GM19238 (cell line): ENCODE results near the gene LRRK1.
A peak's percentile ranks its signal among the peaks of the same experiment; 100 is the strongest.

Experiments
- DNase-seq: peaks from one replicate; pipeline ENCODE4 v3.0.0; 2011; ENCODE audit warnings: low spot score; ENCODE audit not compliant: insufficient read length

The LRRK1 gene

DNA sequence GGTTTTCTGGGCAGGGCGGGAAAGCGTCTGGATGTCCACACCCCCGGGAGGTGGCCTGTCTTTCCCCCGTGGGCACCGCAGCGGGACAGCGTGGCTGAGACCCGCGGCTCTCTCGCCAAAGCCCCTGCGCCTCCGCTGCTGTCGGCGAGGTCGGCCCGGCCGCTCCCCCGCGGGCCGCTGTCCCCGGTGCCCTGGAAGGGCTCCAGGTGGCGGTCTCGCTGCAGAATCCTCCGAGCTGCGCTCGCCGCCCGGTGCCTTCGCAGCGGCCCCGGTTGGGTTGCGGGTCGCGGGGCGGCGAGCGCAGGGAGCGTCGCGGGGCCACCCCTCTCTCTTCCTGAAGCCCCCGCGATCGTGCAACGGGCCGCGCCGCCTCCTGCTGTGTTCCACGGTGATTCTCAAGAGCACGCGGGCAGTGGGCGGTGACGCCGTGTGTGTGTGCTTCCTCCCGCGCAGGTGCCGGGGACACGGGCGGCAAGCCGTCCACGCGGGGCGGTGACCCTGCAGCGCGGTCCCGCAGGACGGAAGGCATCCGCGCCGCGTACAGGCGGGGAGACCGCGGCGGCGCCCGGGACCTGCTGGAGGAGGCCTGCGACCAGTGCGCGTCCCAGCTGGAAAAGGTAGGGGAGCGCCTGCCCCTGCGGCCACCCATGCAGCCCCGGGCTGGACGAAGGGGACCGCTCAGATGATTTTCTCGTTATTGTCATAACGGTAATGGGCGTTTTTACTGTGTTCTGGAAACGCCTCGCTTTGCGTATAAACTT lies 54.4 kb downstream of the LRRK1 start:
- peak; percentile 32 for DNase-seq

DNA sequence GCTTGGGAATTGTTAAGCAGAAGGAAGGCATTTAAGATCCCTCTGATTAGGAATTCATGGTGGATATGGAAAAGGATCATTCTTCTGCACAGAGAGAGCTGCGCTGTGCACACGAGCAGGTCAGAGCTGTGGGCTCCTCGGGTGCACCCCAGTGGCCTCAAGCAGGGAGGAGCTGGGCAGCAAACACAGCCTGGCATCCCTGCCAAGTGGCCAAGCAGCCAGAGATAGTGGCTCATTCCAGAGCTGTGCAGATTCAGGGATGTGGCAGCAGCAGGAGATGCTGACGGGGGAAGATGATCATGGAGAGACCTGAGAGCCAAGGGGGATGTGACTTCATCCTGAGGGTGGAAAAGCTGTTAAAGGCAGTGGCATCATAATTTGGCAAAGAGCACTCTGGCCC lies 55.9 kb downstream of the LRRK1 start:
- DNase-seq: no peak

DNA sequence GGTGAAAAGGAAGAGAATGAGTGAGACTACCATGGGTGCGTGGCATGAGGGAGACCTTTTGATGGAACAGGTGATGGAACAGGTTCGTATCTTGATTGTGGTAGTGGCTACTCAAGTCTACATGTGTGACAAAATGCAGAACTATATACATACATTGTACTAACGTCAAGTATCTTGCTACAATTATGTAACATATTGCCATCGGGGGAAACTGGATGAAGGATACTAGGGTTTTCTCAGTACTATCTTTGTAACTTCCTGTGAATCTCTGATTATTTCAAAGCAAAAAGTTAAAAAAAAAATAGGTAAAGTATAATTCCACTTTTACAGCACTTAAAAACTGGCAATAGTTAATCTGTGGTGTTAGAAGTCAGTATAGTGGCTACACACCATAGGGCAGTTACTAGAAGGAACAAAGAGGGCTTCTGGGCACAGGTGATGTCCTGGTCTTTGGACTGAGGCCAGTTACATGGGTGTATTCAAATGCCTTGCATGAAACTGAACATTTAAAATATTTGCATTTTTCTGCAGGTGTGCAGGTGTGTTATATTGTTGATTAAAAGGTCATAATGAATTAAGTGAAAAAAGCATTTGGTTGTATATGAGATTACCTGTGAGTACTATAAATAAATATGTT lies 61.4 kb downstream of the LRRK1 start:
- no peak for DNase-seq

DNA sequence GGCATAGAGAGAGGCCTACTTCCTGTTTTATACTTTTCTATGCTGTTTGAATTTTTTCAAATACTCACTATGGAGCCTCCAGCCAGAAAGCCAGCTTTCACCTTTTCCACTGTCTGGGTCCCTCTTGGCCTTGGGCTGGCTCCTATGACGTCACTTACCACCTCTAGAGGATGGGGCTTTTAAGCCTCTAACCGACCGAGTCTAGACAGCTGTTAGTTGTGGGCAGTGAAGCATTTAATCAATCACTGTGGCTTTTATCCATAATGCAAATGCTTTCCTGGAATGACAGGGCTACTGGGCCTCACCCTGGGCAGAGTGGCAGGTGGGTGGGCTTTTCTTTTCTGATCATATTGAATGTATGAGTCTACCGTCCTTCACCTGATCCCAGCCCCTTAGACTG lies 61.9 kb downstream of the LRRK1 start:
- DNase-seq: no peak

DNA sequence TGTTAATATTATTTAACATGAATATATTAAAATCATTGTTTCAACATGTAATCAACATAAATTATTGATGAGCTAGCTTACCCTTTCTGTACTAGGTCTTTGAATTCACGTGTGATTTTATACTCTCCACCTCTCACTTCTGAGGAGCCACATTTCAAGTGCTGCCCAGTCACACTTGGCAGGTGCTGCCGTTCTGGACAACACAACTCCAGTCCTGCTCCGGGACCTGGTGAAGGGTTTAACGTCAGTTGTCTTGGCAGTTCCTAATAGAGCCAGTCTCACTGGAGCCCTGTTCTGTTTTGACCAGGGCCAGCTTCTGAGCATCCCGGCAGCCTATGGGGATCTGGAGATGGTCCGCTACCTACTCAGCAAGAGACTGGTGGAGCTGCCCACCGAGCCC lies 64.1 kb downstream of the LRRK1 start:
- DNase-seq: no peak

DNA sequence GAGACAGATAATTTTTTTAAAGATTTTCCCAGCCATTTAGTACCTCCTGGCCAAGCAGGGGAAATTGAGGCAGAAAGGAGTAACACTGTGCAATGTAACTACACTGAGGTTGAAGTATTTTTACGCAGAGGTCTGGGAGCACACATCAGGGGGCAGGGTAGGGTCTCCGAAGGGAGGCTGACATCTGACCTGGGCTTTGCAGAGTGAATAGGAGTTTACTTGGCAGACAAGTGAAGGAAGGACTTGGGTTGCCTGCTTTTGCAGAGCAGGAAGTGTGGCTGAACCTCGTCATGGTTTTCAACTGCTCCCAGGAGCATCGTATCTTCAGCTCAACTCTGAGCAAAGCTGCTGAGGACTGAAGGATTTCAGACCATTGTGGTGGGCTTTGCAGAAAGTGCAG lies 66.2 kb downstream of the LRRK1 start:
- DNase-seq: no peak

DNA sequence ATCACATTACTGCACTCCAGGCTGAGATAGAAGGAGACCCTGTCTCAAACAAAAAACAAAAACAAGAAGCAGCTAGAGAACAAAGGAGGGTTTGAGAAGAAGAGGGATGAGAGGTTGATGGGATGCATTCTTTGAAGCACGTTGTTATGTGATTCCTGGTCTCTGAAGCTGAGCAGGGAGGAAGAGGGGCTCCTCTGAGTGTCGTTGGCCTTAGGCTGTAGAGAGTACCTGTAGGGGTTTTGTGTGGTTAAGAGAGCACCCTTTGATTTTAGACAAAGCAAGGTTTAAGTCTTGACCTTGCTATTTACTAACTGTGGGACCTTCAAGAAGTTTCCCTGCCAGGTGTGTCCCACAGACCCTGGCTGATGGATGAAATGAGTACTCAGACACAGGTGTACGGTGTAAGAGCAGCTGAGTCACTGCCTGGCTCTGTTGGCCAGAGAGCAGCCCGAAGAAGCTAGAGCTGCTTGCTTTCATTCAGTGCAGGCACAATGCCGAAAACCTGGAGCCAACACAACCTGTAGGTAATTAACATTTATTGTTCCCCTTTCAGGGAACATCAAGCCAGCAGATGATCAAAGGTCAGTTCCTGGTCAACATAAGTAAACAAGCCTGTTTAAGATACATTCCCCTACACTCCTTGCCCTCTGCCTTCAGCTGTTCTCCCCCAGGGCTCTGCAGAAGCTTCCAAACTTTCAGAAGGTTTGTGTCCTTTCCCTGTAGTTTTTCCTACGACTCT lies 67.2 kb downstream of the LRRK1 start:
- DNase-seq: no peak

DNA sequence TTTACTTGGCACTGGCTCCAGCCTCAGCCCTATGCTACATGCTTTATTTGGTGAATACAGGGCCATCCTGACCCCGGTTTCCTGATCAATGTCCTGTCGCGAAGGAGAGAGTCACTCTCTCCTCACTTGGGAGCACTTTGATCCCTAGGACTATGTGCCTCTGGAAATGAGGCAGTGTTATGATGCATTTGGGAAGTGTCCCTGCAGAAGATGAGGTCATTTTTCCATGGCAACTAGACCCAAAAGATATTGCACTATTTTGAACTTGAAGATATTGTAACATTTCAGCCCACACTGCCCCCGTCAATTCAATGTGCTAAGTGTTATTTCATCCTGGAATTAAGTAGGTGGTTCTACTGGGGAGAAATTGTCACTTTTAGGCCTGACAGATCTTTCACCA lies 68.0 kb downstream of the LRRK1 start:
- DNase-seq: no peak

DNA sequence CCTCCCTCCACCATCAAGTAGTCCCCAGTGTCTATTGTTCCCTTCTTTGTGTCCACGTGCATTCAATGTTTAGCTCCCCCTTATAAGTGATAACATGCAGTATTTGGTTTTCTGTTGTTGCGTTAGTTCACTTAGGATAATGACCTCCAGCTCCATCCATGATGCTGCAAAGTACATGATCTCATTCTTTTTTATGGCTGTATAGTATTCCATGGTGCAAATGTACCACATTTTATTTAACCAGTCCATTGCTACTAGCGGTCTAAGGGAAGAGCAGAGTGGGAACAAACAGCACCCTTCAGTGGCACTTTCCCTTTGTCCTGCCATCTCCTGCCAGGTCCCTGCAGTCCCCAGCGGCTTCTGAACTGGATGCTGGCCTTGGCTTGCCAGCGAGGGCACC lies 69.1 kb downstream of the LRRK1 start:
- DNase-seq: no peak

DNA sequence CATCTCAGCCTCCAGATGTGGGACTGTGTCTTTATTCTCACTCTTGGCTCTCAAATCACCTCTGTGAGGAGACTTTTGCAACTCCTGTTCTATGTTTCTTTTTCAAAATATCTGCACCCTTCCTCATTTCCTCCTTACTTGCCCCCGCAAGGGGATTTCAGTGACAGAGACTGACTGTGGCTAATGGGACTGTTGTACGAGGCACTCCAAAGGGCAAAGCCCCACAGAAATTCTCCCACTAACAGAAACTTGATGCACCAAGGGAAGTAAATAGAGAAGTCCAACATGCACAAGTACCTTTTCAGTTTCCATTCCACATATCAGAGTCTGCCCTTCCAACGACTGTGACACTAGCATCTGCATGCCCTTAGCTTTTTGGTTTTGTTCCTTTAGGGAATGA lies 69.7 kb downstream of the LRRK1 start:
- no peak for DNase-seq

DNA sequence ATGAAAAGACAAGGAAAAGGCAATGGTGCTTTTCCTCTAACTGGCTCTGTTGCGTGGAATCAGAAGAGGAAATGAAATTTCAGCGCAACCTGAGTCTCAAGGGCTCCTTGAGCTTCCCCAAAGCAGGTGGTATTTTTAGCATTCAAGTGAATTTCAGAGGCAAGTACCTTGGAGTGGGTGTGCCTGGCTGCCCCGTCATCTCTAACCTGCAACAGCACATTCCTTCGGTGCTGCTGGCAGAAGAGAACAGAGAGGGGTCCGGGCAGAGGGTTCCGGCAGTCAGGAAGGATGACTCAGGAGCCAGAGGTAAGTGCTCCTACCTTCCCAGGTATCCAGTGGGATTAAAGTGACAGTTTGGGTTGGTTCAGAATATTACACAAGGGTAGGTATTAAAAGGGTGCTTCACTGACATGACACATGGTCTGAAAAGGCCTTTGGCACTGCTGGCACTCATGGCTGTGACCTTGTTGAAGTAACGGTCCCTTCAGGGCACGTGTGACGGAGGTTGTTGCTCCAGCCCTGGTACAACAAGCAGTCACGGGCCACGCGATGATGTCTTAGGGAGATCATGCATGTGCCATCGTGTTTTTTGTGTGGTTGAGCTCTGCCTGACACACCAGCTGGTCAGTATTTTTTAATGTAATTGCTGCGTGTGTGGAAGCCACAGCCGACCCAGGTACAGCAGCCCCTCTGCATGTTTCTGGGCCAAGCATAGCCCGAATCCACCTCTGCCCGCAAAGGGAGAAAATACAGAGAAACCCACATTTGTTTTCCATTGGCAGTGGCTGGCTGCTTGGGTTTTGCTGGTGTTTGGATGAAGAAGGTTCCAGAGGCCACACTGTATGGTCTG lies 75.7 kb downstream of the LRRK1 start:
- DNase-seq: no peak

DNA sequence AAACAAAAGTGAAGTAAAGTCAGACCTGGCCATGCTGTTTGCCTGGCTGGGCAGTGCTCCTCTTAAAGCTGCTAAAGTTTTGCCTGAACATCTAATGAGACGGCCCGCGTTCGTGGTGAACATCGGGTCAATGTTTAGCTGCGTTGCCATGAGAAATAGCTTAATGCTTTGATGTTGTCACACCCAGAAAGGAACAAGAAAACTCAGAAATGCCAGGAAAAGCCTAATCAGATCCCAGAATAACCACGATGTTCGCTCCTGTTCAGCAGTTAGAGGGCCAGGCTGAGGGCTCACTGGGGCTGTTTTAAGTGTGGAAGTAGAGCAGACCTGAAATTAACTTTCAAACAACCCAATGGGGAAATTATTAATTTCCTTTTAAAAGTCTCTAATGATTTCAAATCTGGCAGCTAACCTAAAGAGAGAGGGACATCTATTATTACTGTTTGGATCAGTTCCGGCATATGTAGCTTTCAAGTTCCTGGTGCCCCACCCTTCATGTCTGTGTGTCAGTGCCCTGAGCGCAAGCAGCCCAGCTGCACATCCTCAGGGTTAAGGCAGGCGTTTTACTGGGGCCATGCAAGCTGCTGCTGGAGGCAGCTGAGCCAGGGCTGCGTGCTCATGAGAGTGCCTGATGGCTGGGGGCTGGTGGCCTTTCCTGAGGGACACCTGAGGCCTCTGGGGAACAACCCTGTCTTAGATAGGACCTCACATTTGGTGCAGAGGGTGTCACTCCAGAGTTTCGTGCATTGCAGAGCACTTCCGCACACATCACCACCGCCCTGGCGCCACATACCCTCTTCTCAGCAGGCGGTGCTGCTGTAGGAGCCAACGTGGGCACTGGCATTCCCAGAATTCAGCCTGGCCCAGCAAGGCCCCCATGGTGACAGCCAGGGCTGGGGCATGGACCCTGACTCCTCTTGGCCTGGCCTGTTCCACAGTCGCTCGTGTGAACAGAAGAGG lies 76.6 kb downstream of the LRRK1 start:
- DNase-seq: no peak

DNA sequence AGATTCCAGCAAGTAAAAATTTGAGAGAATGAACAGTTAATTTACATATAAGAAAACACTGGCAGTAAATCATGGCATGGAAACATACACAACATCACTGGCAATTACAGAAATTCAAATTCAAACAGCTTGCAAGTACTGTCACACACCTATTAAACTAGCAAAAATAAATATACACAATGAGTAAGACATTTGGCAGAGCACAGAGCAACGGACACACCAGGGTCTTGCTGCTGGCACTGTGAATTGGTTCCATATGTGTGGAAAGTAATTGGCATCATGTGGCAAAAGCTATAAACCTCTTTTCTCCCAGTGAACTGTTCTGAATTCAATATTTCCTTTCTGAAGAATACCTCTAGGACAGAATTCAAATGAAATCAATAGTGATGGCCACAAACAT lies 78.3 kb downstream of the LRRK1 start:
- DNase-seq: no peak

DNA sequence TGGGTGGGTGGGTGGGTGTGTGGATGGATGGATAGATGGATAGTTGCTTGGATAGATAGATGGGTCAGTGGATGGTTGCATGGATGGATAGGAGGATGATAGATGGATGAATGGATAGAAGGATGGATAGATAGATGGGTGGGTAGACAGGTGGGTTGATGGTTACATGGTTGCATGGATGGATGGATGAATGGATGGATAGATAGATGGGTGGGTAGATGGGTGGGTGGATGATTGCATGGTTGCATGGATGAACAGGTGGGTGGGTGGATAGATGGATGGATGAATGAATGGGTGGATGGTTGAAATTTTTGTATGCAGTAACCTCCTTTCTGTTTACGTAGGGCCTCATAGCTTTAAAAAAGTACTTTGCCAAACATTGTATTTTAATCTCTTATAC lies 79.5 kb downstream of the LRRK1 start:
- no peak for DNase-seq

DNA sequence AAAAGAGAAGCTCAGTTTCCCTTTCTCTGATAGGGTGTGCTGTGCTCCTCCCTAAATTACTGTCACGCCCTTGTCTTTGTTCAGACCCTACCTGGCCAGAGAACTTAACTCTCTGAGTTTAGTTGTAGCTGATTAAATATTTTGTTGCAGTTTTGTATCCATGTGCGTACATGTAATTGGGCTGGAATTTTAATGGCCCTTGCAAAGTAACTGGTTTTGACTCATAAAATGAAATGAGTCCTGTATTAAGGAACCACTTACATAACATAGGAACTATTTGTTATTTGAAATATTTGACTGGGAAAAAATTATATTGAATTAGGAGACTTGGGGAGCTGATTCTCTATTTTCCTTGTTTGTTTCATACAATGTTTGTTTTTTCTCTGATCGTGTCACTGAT lies 80.2 kb downstream of the LRRK1 start:
- no peak for DNase-seq

DNA sequence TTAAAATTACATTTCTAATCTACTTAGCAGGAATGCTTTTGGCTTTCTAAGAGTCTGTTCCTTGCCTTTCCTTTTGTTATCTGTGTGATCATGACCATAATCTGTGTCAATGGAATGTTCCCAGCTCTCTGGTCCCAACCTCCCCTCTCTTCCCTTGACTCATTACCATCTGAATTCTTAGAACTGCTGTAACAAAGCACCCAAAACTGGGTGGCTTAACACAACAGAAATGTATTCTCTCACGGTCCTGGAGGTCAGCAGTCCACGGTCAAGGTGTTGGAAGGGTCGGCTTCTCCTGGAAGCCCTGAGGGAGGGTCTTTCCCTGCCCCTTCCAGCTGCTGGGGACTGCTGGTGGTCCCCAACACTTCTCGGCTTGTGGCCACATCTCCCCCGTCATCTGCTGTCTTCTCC lies 81.1 kb downstream of the LRRK1 start:
- DNase-seq: no peak

DNA sequence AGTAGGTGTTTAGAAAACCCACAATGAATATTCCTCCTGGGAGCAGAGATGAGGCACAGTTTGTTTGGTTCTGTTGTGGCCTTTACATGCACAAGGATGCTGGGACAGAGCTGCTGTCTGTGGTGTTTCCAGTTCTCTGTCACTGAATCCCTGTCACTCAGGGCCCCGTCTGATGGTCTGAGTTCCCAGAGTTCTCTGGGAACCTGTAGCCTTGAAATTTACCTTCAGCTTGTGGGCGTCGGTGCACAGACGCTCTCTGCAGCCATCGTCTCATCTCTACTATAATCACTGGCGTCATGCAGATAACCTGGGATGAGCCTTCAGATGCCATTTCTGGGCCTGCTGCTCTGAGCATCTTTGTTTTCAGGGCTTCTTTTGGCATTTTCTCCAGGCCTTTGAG lies 81.9 kb downstream of the LRRK1 start:
- no peak for DNase-seq

DNA sequence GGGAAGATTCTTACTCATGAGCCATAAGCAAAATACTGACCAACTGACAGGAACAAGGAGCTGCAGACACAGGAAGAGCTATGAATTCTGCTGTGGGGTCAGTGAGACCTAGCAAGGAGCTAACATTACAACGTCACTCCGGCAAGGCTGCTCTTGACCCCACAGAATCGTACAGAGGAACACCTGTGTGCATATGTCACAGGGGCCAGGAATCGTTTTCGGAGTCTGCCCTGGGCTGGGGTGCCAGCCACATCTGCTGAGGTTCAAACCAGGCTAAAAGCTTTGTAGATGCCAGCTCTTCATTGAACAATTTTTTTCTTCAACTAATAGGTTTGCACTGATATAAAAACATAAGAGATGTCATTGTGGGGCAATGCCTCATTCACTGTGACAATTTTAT lies 82.6 kb downstream of the LRRK1 start:
- no peak for DNase-seq

DNA sequence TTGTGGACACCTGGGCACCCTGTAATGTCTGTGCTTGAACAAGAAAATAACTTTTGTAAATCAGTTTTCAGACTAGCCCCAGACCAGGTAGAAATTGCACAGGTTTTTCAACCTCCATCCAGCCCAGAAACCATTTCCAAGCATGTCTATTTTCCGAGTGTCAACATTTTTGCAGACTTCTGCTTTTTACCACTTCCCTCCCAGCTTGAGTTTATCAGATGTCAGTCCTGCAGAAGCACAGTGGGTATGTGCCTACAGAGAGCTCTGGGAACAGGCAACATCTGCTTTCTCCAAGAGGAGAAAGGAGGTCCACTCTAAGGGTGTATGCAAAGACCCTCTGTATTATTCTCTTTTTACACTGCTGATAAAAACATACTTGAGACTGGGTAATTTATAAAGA lies 83.9 kb downstream of the LRRK1 start:
- no peak for DNase-seq

DNA sequence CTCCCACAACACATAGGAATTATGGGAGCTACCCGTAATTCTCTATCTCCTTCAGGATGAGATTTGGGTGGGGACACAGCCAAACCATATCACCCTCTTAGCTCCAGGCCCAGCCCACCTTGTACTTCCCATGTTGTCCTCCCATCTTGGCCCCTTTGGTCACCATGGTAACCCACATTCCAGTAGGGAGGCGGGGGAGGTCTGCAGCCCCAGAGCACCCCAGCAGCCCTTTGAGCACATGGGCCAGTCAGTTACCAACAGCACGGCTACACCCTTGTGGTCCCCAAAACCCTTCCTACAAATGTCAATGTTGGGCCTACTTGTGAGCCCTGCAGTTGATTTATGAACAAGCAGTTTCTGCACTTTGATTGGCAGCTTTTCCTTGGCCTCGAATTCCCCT lies 84.5 kb downstream of the LRRK1 start:
- no peak for DNase-seq

DNA sequence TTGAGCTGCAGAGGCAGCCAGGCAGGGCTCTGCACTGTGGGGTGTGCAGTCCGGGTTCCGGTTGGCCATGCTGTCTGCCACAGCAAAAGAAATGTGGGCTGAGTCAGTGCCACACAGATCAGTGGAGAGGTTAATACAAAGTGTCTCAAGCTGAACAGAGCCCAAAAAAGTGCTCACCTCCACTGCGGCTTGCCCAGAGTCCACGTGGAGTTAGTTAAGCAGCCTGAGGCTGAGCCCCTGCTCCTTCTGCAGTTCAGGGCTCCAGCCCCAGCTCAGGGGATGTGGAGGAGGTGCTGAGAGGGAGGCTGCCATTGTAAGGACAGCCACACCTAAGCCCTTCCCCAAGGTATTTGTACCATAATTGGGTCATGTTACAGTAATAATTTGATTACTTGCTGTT lies 85.3 kb downstream of the LRRK1 start:
- no peak for DNase-seq
